22Rv1 (cell line): Measurements from ENCODE around the gene STS.

Experiments used
- CTCF ChIP-seq: fragments of 450-650 bp; IDR thresholded peaks from 2 replicates; pipeline ENCODE4 v1.5.1; 2017; ENCODE audit warnings: mild to moderate bottlenecking
- ZFX ChIP-seq: fragments of 450-650 bp; IDR thresholded peaks from 2 replicates; pipeline ENCODE4 v1.6.1; 2017; ENCODE audit warnings: antibody characterized with exemption, borderline replicate concordance

- TF ChIP-seq CTCF (no peak), ZFX (no peak)
Observed at GRCh38 chrX:7106649-7107048, 40.9 kb upstream of the STS start.
